GM10266 (cell line): Measurements from ENCODE around the gene EGFLAM.

Source experiments
- DNase-seq: peaks from one replicate; pipeline ENCODE4 v3.0.0; 2012; ENCODE audit errors: extremely low spot score
- CTCF ChIP-seq: IDR thresholded peaks from 2 replicates; pipeline ENCODE4 v1.5.1; 2012; ENCODE audit warnings: mild to moderate bottlenecking, low read depth; ENCODE audit not compliant: control insufficient read depth, insufficient read depth; ENCODE audit errors: missing control alignments

The EGFLAM gene

GRCh38 chr5:38465061-38465460 lies 206.7 kb downstream of the EGFLAM start:
- TF ChIP-seq CTCF, result no peak

GRCh38 chr5:38465702-38466423 lies 207.5 kb downstream of the EGFLAM start:
- DNase-seq, result no peak
- TF ChIP-seq CTCF, result no peak

More at GRCh38 chr5:38465061-38465460, 206.7 kb downstream of the EGFLAM start:
- DNase-seq, result no peak

- TF ChIP-seq CTCF, result no peak
- no peak for DNase-seq
Measured at GRCh38 chr5:38466424-38467189, 208.2 kb downstream of the EGFLAM start.

- TF ChIP-seq CTCF, result no peak
- DNase-seq, result no peak
Measured at GRCh38 chr5:38467353-38468040, 209.1 kb downstream of the EGFLAM start.

GRCh38 chr5:38468202-38468673 lies 209.9 kb downstream of the EGFLAM start:
- TF ChIP-seq CTCF, result no peak
- DNase-seq, result no peak

- no peak for DNase-seq
- no peak for TF ChIP-seq CTCF
Measured at GRCh38 chr5:38468978-38469706, 210.8 kb downstream of the EGFLAM start.
